ENCODE data around the gene SH3BP5.

The SH3BP5 gene

DNA sequence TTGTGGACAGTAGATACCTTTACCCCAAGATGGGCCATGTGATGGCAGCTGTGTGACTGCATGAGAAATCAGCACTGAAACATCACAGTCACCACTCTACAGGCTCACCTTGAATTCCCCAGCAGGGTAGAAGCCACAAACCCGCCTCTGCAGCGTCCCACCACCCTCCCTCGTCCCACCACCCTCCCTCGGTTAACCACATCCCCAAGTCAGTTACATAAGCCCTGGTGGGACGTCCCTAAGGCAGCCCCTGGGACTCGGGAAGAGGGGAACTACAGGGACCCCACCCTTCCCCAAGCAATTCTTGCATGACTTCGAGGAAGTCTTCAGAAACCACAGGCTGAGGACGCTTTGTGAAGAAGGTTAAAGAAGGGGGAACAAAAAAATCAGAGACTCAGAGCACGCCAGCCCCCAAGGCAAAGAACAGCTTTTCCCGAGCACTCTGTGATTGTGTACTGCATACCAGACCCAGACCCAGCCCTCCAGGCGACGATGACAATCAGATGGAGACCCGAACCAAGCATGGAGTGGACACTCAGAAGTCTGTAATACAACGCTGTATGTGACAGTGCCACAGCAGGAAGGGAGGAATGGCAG is 60.5 kb downstream of the SH3BP5 start:
- no CpG with 5 or more reads among the region's 14 CpGs for WGBS, 2 donors (ENCODE audit: extremely low coverage in 2 of 2, insufficient read length in 2 of 2, insufficient replicate concordance in 1 of 2)

GRCh38 chr3:15271030-15271429 is 61.4 kb downstream of the SH3BP5 start:
- H2AK5ac ChIP-seq (ENCODE audit: low read depth, low read length), result no peak overlapping the region
- H2BK12ac ChIP-seq (ENCODE audit: low read length), result no peak overlapping the region
- H3K23ac ChIP-seq (ENCODE audit: low read depth, low read length, poor library complexity), result no peak overlapping the region
- H2AFZ ChIP-seq (ENCODE audit: low read length), result no peak overlapping the region
- no peak overlapping the region for H2BK15ac ChIP-seq (ENCODE audit: low read length)
- no peak overlapping the region for H3K4me2 ChIP-seq (ENCODE audit: insufficient read depth, low read length, poor library complexity, severe bottlenecking)
- H3K18ac ChIP-seq (ENCODE audit: low read length), result no peak overlapping the region
- H3K36me3 ChIP-seq (replicated peaks in 1 of 2; ENCODE audit: control insufficient read depth in 2 of 2, insufficient read depth in 2 of 2, low read length in 2 of 2), result no peaks in the 10 kb centered on the region
- H3K27ac ChIP-seq (replicated peaks; ENCODE audit: low read length), result no peak overlapping the region
- no peak overlapping the region for H3K14ac ChIP-seq (ENCODE audit: low read length)
- H2BK5ac ChIP-seq (ENCODE audit: low read length), result no peak overlapping the region
- H3K27me3 ChIP-seq (ENCODE audit: control insufficient read depth in 3 of 3, insufficient read depth in 3 of 3, low read depth in 1 of 3, low read length in 3 of 3), result no peaks in the 10 kb centered on the region
- H4K8ac ChIP-seq (ENCODE audit: low read depth, low read length), result no peak overlapping the region
- no peaks in the 10 kb centered on the region for H3K9me3 ChIP-seq (replicated peaks in 1 of 2; ENCODE audit: control insufficient read depth in 2 of 2, insufficient read depth in 1 of 2, low read depth in 1 of 2, low read length in 2 of 2)
- H2BK120ac ChIP-seq (ENCODE audit: low read depth, low read length), result no peak overlapping the region
- no peak overlapping the region for H3K4ac ChIP-seq (ENCODE audit: low read length)
- H3K4me3 ChIP-seq (ENCODE audit: low read length in 2 of 2), result no peak overlapping the region
- H3K9ac ChIP-seq (ENCODE audit: low read depth, low read length, poor library complexity), result no peak overlapping the region
- no CpG with 5 or more reads among the region's 4 CpGs for WGBS, 2 donors (ENCODE audit: extremely low coverage in 2 of 2, insufficient read length in 2 of 2, insufficient replicate concordance in 1 of 2)
- no peaks in the 10 kb centered on the region for H3K4me1 ChIP-seq (ENCODE audit: control insufficient read depth in 2 of 2, insufficient read depth in 1 of 2, low read depth in 1 of 2, low read length in 2 of 2)
- DNase-seq (ENCODE audit: low spot score), result no peak
- H4K91ac ChIP-seq (ENCODE audit: low read depth, low read length, poor library complexity), result no peak overlapping the region
- H3K79me1 ChIP-seq (ENCODE audit: low read depth, low read length), result no peaks in the 10 kb centered on the region

More for the DNA sequence above, 60.5 kb downstream of the SH3BP5 start:
- Histone ChIP-seq H3K9ac (ENCODE audit: low read depth, low read length, poor library complexity) (no peak overlapping the region), H2BK120ac (ENCODE audit: low read depth, low read length) (no peak overlapping the region), H2AK5ac (ENCODE audit: low read depth, low read length) (no peak overlapping the region), H3K79me1 (ENCODE audit: low read depth, low read length) (no peaks in the 10 kb centered on the region), H2BK12ac (ENCODE audit: low read length) (no peak overlapping the region), H3K23ac (ENCODE audit: low read depth, low read length, poor library complexity) (no peak overlapping the region), H3K27me3 (ENCODE audit: control insufficient read depth in 3 of 3, insufficient read depth in 3 of 3, low read depth in 1 of 3, low read length in 3 of 3) (no peaks in the 10 kb centered on the region), H3K4me2 (ENCODE audit: insufficient read depth, low read length, poor library complexity, severe bottlenecking) (no peak overlapping the region), H3K18ac (ENCODE audit: low read length) (no peak overlapping the region), H3K36me3 (replicated peaks in 1 of 2; ENCODE audit: control insufficient read depth in 2 of 2, insufficient read depth in 2 of 2, low read length in 2 of 2) (no peaks in the 10 kb centered on the region), H2BK15ac (ENCODE audit: low read length) (no peak overlapping the region), H3K27ac (replicated peaks; ENCODE audit: low read length) (no peak overlapping the region), H3K4me3 (ENCODE audit: low read length in 2 of 2) (no peak overlapping the region), H2BK5ac (ENCODE audit: low read length) (no peak overlapping the region), H2AFZ (ENCODE audit: low read length) (no peak overlapping the region), H4K8ac (ENCODE audit: low read depth, low read length) (no peak overlapping the region), H3K4ac (ENCODE audit: low read length) (no peak overlapping the region), H3K4me1 (ENCODE audit: control insufficient read depth in 2 of 2, insufficient read depth in 1 of 2, low read depth in 1 of 2, low read length in 2 of 2) (no peaks in the 10 kb centered on the region), H3K9me3 (replicated peaks in 1 of 2; ENCODE audit: control insufficient read depth in 2 of 2, insufficient read depth in 1 of 2, low read depth in 1 of 2, low read length in 2 of 2) (no peaks in the 10 kb centered on the region), H3K14ac (ENCODE audit: low read length) (no peak overlapping the region), H4K91ac (ENCODE audit: low read depth, low read length, poor library complexity) (no peak overlapping the region)
- DNase-seq (ENCODE audit: low spot score), result no peak

- H3K14ac ChIP-seq (ENCODE audit: low read length), result no peak overlapping the region
- no peak overlapping the region for H3K27ac ChIP-seq (replicated peaks; ENCODE audit: low read length)
- H2AK5ac ChIP-seq (ENCODE audit: low read depth, low read length), result no peak overlapping the region
- no peak overlapping the region for H3K4ac ChIP-seq (ENCODE audit: low read length)
- H3K4me1 ChIP-seq (ENCODE audit: control insufficient read depth in 2 of 2, insufficient read depth in 1 of 2, low read depth in 1 of 2, low read length in 2 of 2), result no peaks in the 10 kb centered on the region
- H3K79me1 ChIP-seq (ENCODE audit: low read depth, low read length), result no peaks in the 10 kb centered on the region
- peak overlapping the region; percentile 66 for H3K23ac ChIP-seq (ENCODE audit: low read depth, low read length, poor library complexity)
- no peak overlapping the region for H2BK5ac ChIP-seq (ENCODE audit: low read length)
- H4K91ac ChIP-seq (ENCODE audit: low read depth, low read length, poor library complexity), result no peak overlapping the region
- no peak overlapping the region for H2AFZ ChIP-seq (ENCODE audit: low read length)
- no peak overlapping the region for H4K8ac ChIP-seq (ENCODE audit: low read depth, low read length)
- no peak for DNase-seq (ENCODE audit: low spot score)
- H3K18ac ChIP-seq (ENCODE audit: low read length), result no peak overlapping the region
- H3K36me3 ChIP-seq (replicated peaks in 1 of 2; ENCODE audit: control insufficient read depth in 2 of 2, insufficient read depth in 2 of 2, low read length in 2 of 2), result no peaks in the 10 kb centered on the region
- peak overlapping the region; percentile 17 for H3K9ac ChIP-seq (ENCODE audit: low read depth, low read length, poor library complexity)
- H2BK120ac ChIP-seq (ENCODE audit: low read depth, low read length), result no peak overlapping the region
- H3K27me3 ChIP-seq (ENCODE audit: control insufficient read depth in 3 of 3, insufficient read depth in 3 of 3, low read depth in 1 of 3, low read length in 3 of 3), result no peaks in the 10 kb centered on the region
- WGBS, 2 donors (ENCODE audit: extremely low coverage in 2 of 2, insufficient read length in 2 of 2, insufficient replicate concordance in 1 of 2), result no CpG with 5 or more reads among the region's 29 CpGs
- H3K4me2 ChIP-seq (ENCODE audit: insufficient read depth, low read length, poor library complexity, severe bottlenecking), result no peak overlapping the region
- no peaks in the 10 kb centered on the region for H3K9me3 ChIP-seq (replicated peaks in 1 of 2; ENCODE audit: control insufficient read depth in 2 of 2, insufficient read depth in 1 of 2, low read depth in 1 of 2, low read length in 2 of 2)
- H3K4me3 ChIP-seq (ENCODE audit: low read length in 2 of 2), result no peak overlapping the region
- no peak overlapping the region for H2BK12ac ChIP-seq (ENCODE audit: low read length)
- no peak overlapping the region for H2BK15ac ChIP-seq (ENCODE audit: low read length)
Measured at GRCh38 chr3:15269091-15269989, 63.0 kb downstream of the SH3BP5 start.

- no peak overlapping the region for H2BK120ac ChIP-seq (ENCODE audit: low read depth, low read length)
- H3K23ac ChIP-seq (ENCODE audit: low read depth, low read length, poor library complexity), result no peak overlapping the region
- no peak overlapping the region for H2BK12ac ChIP-seq (ENCODE audit: low read length)
- DNase-seq (ENCODE audit: low spot score), result peak; percentile 67
- no peak overlapping the region for H3K4me3 ChIP-seq (ENCODE audit: low read length in 2 of 2)
- H3K27me3 ChIP-seq (ENCODE audit: control insufficient read depth in 3 of 3, insufficient read depth in 3 of 3, low read depth in 1 of 3, low read length in 3 of 3), result no peaks in the 10 kb centered on the region
- no peak overlapping the region for H3K14ac ChIP-seq (ENCODE audit: low read length)
- no peaks in the 10 kb centered on the region for H3K9me3 ChIP-seq (replicated peaks in 1 of 2; ENCODE audit: control insufficient read depth in 2 of 2, insufficient read depth in 1 of 2, low read depth in 1 of 2, low read length in 2 of 2)
- no peak overlapping the region for H2BK15ac ChIP-seq (ENCODE audit: low read length)
- no peaks in the 10 kb centered on the region for H3K36me3 ChIP-seq (replicated peaks in 1 of 2; ENCODE audit: control insufficient read depth in 2 of 2, insufficient read depth in 2 of 2, low read length in 2 of 2)
- H2AK5ac ChIP-seq (ENCODE audit: low read depth, low read length), result no peak overlapping the region
- H3K4ac ChIP-seq (ENCODE audit: low read length), result no peak overlapping the region
- no CpG with 5 or more reads among the region's 15 CpGs for WGBS, 2 donors (ENCODE audit: extremely low coverage in 2 of 2, insufficient read length in 2 of 2, insufficient replicate concordance in 1 of 2)
- H3K18ac ChIP-seq (ENCODE audit: low read length), result no peak overlapping the region
- no peak overlapping the region for H4K91ac ChIP-seq (ENCODE audit: low read depth, low read length, poor library complexity)
- no peak overlapping the region for H3K27ac ChIP-seq (replicated peaks; ENCODE audit: low read length)
- H3K9ac ChIP-seq (ENCODE audit: low read depth, low read length, poor library complexity), result no peak overlapping the region
- no peaks in the 10 kb centered on the region for H3K79me1 ChIP-seq (ENCODE audit: low read depth, low read length)
- no peaks in the 10 kb centered on the region for H3K4me1 ChIP-seq (ENCODE audit: control insufficient read depth in 2 of 2, insufficient read depth in 1 of 2, low read depth in 1 of 2, low read length in 2 of 2)
- peak overlapping the region; percentile 70 for H2AFZ ChIP-seq (ENCODE audit: low read length)
- no peak overlapping the region for H2BK5ac ChIP-seq (ENCODE audit: low read length)
- no peak overlapping the region for H3K4me2 ChIP-seq (ENCODE audit: insufficient read depth, low read length, poor library complexity, severe bottlenecking)
- no peak overlapping the region for H4K8ac ChIP-seq (ENCODE audit: low read depth, low read length)
Measured at GRCh38 chr3:15268033-15268631, 64.3 kb downstream of the SH3BP5 start.
